ENCODE measurements around the gene PRXL2B.

- TF ChIP-seq CTCF (conservative IDR thresholded peaks at IDR 0.05; ENCODE audit: low read depth, low read length) (no peak), EZH2 (IDR thresholded peaks at IDR 0.05; ENCODE audit: borderline replicate concordance, low read depth, low read length, poor library complexity, severe bottlenecking) (no peak)
These were observed 16.4 kb downstream of the PRXL2B start for GRCh38 chr1:2602866-2603520.
